Esophagus squamous epithelium (tissue), 5 donors: Measurements from ENCODE around the gene CEND1. TPM values are rescaled to one million over a fixed set of nuclear protein-coding genes. Genes with fewer than 3 reads are reported as not detected.

Source experiments
- DNase-seq: peaks from one replicate; lab custom pipeline; 2025; lab: John Stamatoyannopoulos, UW
- H3K27ac ChIP-seq, 4 donors: fragments of 200-600 bp; sonication (generic); one replicate each; pipeline ENCODE4 v1.5.1; 2016 to 2019; ENCODE audit warnings: mild to moderate bottlenecking in 1 of 4
- H3K27me3 ChIP-seq, 4 donors: fragments of 200-600 bp; sonication (generic); 1 replicate in 3 of 4; 2 replicates in 1 of 4; pipeline versions ENCODE4 v1.5.1 to v1.6.0; 2017 to 2021; ENCODE audit warnings: antibody characterized with exemption in 1 of 4
- H3K36me3 ChIP-seq, 3 donors: fragments of 200-600 bp; sonication (generic); one replicate each; pipeline ENCODE4 v1.5.1; 2016 to 2019
- H3K4me1 ChIP-seq, 3 donors: fragments of 200-600 bp; sonication (generic); one replicate each; pipeline ENCODE4 v1.5.1; 2017 to 2019
- H3K4me3 ChIP-seq, 4 donors: fragments of 200-600 bp; sonication (generic); 1 replicate in 3 of 4; 2 replicates in 1 of 4; pipeline ENCODE4 v1.5.1; 2016 to 2019; ENCODE audit warnings: mild to moderate bottlenecking in 2 of 4, moderate library complexity in 1 of 4
- H3K9me3 ChIP-seq, 3 donors: fragments of 200-600 bp; sonication (generic); one replicate each; pipeline ENCODE4 v1.5.1; 2016 to 2019
- CTCF ChIP-seq, 6 experiments: fragments of 450-650 bp in 4 of 6; fragments of 200-600 bp in 2 of 6; sonication (generic) in 2 of 6; IDR thresholded peaks; one replicate each; pipeline ENCODE4 v1.5.1; 2016 to 2019; ENCODE audit warnings: antibody characterized with exemption in 6 of 6, mild to moderate bottlenecking in 4 of 6, moderate library complexity in 4 of 6
- POLR2A ChIP-seq, 4 donors: fragments of 450-650 bp; IDR thresholded peaks; one replicate each; pipeline ENCODE4 v1.6.1; 2017; ENCODE audit warnings: antibody characterized with exemption in 4 of 4, mild to moderate bottlenecking in 4 of 4, moderate library complexity in 3 of 4
- WGBS, 2 donors: methylation state at CpG; one replicate each; pipeline ENCODE4 v1.1.5; 2018; 5-methylcytosine and 5-hydroxymethylcytosine counted together
- intact Hi-C: fragments of 100-400 bp; cut with DNase I; formaldehyde crosslinking; loops from one replicate; pipeline ENCODE4 v1.15.0; 2022
- total RNA-seq, 4 donors: library from RNA; depleted of rRNA; stranded (reverse); fragments of >200 nt; gene quantifications; one replicate each; pipeline ENCODE4 v1.1.0, GENCODE V29; 2016
- donor health status: DM: yes; HTN: yes; CAD: no.

CEND1 gene
- total RNA-seq, 4 donors from 2014 or later = 0.15 TPM; not detected in 3

- H3K9me3 ChIP-seq = no peaks in the 10 kb centered on the region
- DNase-seq = no peak
- 2% methylated on average over 13 of the region's 57 CpGs; no CpG with 5 or more reads in 1 of the 2 donors for WGBS, 2 donors
- H3K27me3 ChIP-seq = no peaks in the 10 kb centered on the region
- H3K4me1 ChIP-seq = peaks cover 29 to 47% (median 39%) of the 10 kb centered on the region in 3 donors
- peak overlapping the region; percentile 65 to 87 (median 82) for H3K4me3 ChIP-seq
- no peak for TF ChIP-seq POLR2A (IDR thresholded peaks at IDR 0.05)
- TF ChIP-seq CTCF (IDR thresholded peaks at IDR 0.05) = no peak
- H3K27ac ChIP-seq = peak overlapping the region; percentile 81 to 94 (median 90)
- intact Hi-C loops = no loop called here
- H3K36me3 ChIP-seq = peaks cover 4 to 55% (median 8%) of the 10 kb centered on the region in 3 donors
Observed at GRCh38 chr11:797296-798092, 7.6 kb upstream of the CEND1 start.

GRCh38 chr11:796565-797295, 6.8 kb upstream of the CEND1 start:
- no peak for DNase-seq
- H3K27ac ChIP-seq = peak overlapping the region; percentile 81 to 94 (median 90)
- WGBS, 2 donors = 60% methylated on average over 2 of the region's 18 CpGs; no CpG with 5 or more reads in 1 of the 2 donors
- H3K27me3 ChIP-seq = peaks cover 0 to 1% (median 0%) of the 10 kb centered on the region in 4 donors
- H3K4me1 ChIP-seq = peaks cover 29 to 46% (median 39%) of the 10 kb centered on the region in 3 donors
- H3K4me3 ChIP-seq = peak overlapping the region; percentile 65 to 87 (median 82)
- intact Hi-C loops = no loop called here
- TF ChIP-seq CTCF (IDR thresholded peaks at IDR 0.05) = no peak
- no peak for TF ChIP-seq POLR2A (IDR thresholded peaks at IDR 0.05)
- H3K9me3 ChIP-seq = no peaks in the 10 kb centered on the region
- H3K36me3 ChIP-seq = peaks cover 4 to 55% (median 8%) of the 10 kb centered on the region in 3 donors

GRCh38 chr11:795634-796564, 6.0 kb upstream of the CEND1 start:
- H3K4me3 ChIP-seq = peak overlapping the region; percentile 65 to 87 (median 82)
- H3K27me3 ChIP-seq = peaks cover 0 to 3% (median 0%) of the 10 kb centered on the region in 4 donors
- intact Hi-C loops = no loop called here
- TF ChIP-seq CTCF (IDR thresholded peaks at IDR 0.05) (no peak), POLR2A (IDR thresholded peaks at IDR 0.05) (peak in 1 of 4 donors; percentile 29)
- H3K36me3 ChIP-seq = peaks cover 4 to 52% (median 11%) of the 10 kb centered on the region in 3 donors
- DNase-seq = peak; percentile 55
- peaks cover 29 to 46% (median 39%) of the 10 kb centered on the region in 3 donors for H3K4me1 ChIP-seq
- WGBS, 2 donors = 0 to 20% methylated on average over 4 to 10 of the region's 26 CpGs
- no peaks in the 10 kb centered on the region for H3K9me3 ChIP-seq
- H3K27ac ChIP-seq = peak overlapping the region; percentile 81 to 94 (median 90)

GRCh38 chr11:794766-795633, 5.1 kb upstream of the CEND1 start:
- intact Hi-C loops = no loop called here
- no peak for DNase-seq
- H3K27ac ChIP-seq = peak overlapping the region; percentile 81 to 94 (median 90)
- peaks cover 29 to 50% (median 39%) of the 10 kb centered on the region in 3 donors for H3K4me1 ChIP-seq
- WGBS, 2 donors = 47 to 56% methylated on average over 13 to 16 of the region's 38 CpGs
- H3K4me3 ChIP-seq = peak overlapping the region; percentile 65 to 87 (median 82)
- peaks cover 4 to 43% (median 4%) of the 10 kb centered on the region in 3 donors for H3K36me3 ChIP-seq
- H3K27me3 ChIP-seq = peaks cover 0 to 5% (median 0%) of the 10 kb centered on the region in 4 donors
- TF ChIP-seq POLR2A (IDR thresholded peaks at IDR 0.05) = no peak
- no peak for TF ChIP-seq CTCF (IDR thresholded peaks at IDR 0.05)
- no peaks in the 10 kb centered on the region for H3K9me3 ChIP-seq
